Measurements from ENCODE around the gene PIANP. TPM values are rescaled to one million over a fixed set of nuclear protein-coding genes. Genes with fewer than 3 reads are reported as not detected.
A peak's percentile ranks its signal among the peaks of the same experiment; 100 is the strongest.
"Not testable (repeated sequence)": the region's sequence is repeated elsewhere in the genome, so short reads cannot be mapped to it uniquely, and the experiment has no call there.

PIANP gene
- not detected in 2 replicates for total RNA-seq (2014; rRNA removed; shearing (Covaris generic); ENCODE audit: low replicate concordance)

DNA sequence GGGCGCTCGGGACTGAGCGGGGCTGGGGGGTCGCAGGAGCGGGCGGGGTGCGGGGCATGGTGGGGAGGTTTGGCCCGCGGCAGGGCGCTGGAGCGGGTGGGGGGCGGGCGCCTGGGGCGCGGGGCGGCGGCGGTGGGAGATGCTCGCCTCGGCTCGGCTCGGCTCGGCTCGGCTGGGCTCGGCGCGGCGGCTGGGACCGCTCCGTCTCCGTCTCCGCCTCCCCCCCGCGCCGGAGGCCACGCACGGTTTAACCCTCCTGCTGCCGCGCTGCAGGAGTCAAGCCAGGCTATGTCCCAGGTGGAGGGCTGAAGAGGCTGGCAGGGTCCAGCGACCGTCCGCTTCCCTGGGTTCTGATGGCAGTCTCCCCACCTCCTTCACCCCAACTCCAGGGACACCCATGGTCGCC is at the start of gene PIANP:
TSS of gene PIANP (minus strand) at position 170 of the 406 bp plus-strand sequence. CDS start 2,754 bp downstream, outside the sequence.
- Histone ChIP-seq H3K27me3 (peaks cover 35% of the 10 kb centered on the region), H3K9me3 (no peaks in the 10 kb centered on the region), H3K4me3 (peak within 1 kb of the TSS; percentile 33), H3K36me3 (no peaks in the 10 kb centered on the region)
- peak; percentile 26 for DNase-seq

DNA sequence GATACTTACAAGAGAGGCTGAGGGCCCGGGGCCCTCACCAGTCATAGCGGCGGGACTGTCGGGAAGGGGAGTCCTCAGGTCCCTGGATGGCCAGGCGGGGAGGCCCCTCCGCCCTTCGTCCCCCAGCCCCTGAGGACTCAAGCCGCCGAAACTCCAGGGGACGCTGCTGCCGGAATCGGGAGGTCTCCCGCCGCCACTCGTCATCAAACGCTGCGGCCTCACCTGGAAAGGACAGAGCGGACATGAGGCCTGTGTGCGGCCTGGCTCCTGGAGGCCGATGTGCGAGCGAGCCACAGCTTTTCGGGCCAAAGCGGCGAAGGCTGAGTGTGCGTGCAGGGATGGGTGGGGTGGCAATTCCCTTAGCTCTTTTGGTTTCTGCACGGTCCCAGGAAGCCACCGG is 48.1 kb upstream of the PIANP start:
- H3K36me3 ChIP-seq = peaks cover 58% of the 10 kb centered on the region
- H3K9me3 ChIP-seq = no peaks in the 10 kb centered on the region
- no peaks in the 10 kb centered on the region for H3K27me3 ChIP-seq
- H3K4me3 ChIP-seq = no peak overlapping the region
- no peak for DNase-seq

DNA sequence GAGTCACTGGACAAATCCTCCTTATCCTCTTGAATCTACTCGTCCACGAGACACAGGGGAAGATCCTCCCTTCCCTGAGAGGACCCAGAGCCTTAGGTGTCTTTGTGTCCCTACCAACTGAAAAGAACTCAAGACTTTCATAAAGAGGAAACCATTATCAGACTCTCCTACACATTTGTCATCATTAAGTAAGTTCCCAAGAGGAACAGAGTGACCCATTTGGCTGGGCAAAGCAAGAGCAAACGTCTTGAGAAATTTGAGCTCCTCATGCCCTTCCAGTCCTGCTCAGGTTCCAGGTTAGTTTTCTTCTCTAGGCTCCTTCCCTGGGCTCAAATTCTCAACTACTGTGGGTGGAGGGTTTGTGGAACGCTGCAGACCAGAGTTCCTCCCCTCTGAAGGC is 46.6 kb upstream of the PIANP start:
- Histone ChIP-seq H3K9me3 (no peaks in the 10 kb centered on the region), H3K4me3 (no peak overlapping the region), H3K27me3 (no peaks in the 10 kb centered on the region), H3K36me3 (peaks cover 51% of the 10 kb centered on the region)
- no peak for DNase-seq

DNA sequence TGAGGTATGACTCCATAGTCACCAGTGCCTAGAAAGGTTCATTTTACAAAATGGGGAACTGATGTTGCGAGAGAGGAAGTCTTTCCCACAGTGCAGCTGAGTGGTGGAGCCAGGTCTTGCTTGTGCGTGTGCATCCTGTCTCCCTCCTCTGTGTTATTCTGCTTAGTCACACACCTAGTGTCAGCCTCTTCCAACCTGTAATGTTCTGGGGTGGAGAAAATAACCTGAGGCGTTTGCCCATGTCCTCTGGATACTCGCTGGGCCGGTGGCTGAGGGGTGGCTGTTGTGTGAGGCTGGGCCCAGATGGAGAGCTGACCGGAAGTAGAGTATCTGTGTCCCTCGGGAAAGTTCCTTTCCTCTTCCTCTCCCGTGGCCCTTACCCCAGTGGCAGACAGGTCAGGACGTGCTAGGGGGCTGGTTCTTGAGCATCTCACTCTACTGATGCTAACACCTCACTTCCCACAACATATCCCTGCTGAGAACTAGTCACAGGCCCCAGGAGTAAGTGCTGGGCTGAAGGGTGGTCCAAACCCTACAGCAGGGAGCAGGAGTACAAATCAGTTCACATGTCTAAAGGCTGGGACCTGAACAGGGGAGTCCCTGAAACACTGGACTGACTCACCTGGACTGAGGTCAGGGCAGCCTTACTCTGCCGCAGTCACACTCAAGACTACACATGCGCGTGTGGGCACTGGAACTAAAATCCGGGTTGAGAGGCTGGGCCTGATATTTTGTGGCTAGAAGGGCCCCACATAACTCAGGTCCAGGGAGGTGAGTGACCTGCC is 45.3 kb upstream of the PIANP start:
- DNase-seq = no peak
- Histone ChIP-seq H3K36me3 (peaks cover 39% of the 10 kb centered on the region), H3K9me3 (no peaks in the 10 kb centered on the region), H3K27me3 (no peaks in the 10 kb centered on the region), H3K4me3 (no peak overlapping the region)

- DNase-seq, H3K4me3 ChIP-seq, H3K27me3 ChIP-seq, H3K9me3 ChIP-seq: not testable (repeated sequence)
- peaks cover 12% of the 10 kb centered on the region for H3K36me3 ChIP-seq
These were observed 42.7 kb upstream of the PIANP start for GRCh38 chr12:6743300-6743699.

- no peaks in the 10 kb centered on the region for H3K27me3 ChIP-seq
- peaks cover 8% of the 10 kb centered on the region for H3K36me3 ChIP-seq
- H3K4me3 ChIP-seq = no peak overlapping the region
- no peaks in the 10 kb centered on the region for H3K9me3 ChIP-seq
- DNase-seq = no peak
These were observed 42.2 kb upstream of the PIANP start for GRCh38 chr12:6742834-6743233.

- H3K36me3 ChIP-seq, H3K27me3 ChIP-seq, H3K9me3 ChIP-seq, DNase-seq, H3K4me3 ChIP-seq: not testable (repeated sequence)
These were observed 41.5 kb upstream of the PIANP start for GRCh38 chr12:6742080-6742479.

GRCh38 chr12:6736754-6737153 is 36.1 kb upstream of the PIANP start:
- no peak overlapping the region for H3K4me3 ChIP-seq
- peaks cover 7% of the 10 kb centered on the region for H3K36me3 ChIP-seq
- H3K27me3 ChIP-seq = no peaks in the 10 kb centered on the region
- no peaks in the 10 kb centered on the region; the same call in 1 of the 2 replicates for H3K9me3 ChIP-seq
- DNase-seq = no peak

GRCh38 chr12:6735448-6736191 is 35.0 kb upstream of the PIANP start:
- H3K36me3 ChIP-seq = peaks cover 16% of the 10 kb centered on the region
- no peak overlapping the region for H3K4me3 ChIP-seq
- DNase-seq = peak; percentile 36
- H3K9me3 ChIP-seq = no peaks in the 10 kb centered on the region; the same call in 1 of the 2 replicates
- no peaks in the 10 kb centered on the region for H3K27me3 ChIP-seq

- H3K36me3 ChIP-seq = peaks cover 24% of the 10 kb centered on the region
- H3K4me3 ChIP-seq = no peak overlapping the region
- H3K27me3 ChIP-seq = no peaks in the 10 kb centered on the region
- DNase-seq = no peak
- H3K9me3 ChIP-seq = no peaks in the 10 kb centered on the region; the same call in 1 of the 2 replicates
These were observed 34.1 kb upstream of the PIANP start for GRCh38 chr12:6734506-6735387.

GRCh38 chr12:6730169-6730568 is 29.6 kb upstream of the PIANP start:
- H3K27me3 ChIP-seq = no peaks in the 10 kb centered on the region
- peaks cover 33% of the 10 kb centered on the region for H3K36me3 ChIP-seq
- no peak overlapping the region for H3K4me3 ChIP-seq
- DNase-seq = no peak
- no peaks in the 10 kb centered on the region for H3K9me3 ChIP-seq

DNA sequence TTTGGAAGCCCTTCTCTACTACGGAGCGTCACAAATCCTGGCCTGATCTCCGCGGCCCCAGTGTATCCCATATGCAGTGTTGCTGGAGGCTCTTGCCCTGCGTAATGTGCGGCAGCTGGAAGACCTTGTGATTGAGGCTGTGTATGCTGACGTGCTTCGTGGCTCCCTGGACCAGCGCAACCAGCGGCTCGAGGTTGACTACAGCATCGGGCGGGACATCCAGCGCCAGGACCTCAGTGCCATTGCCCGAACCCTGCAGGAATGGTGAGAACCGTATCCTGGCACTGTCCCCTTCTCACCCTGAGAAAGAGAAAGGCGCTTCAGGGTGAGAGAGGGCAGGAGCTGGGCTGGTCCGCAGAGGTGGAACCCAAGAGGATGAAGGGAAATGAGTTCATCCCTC is 28.6 kb upstream of the PIANP start:
- no peaks in the 10 kb centered on the region for H3K27me3 ChIP-seq
- no peak overlapping the region for H3K4me3 ChIP-seq
- DNase-seq = no peak
- peaks cover 33% of the 10 kb centered on the region for H3K36me3 ChIP-seq
- no peaks in the 10 kb centered on the region for H3K9me3 ChIP-seq

- DNase-seq = no peak
- Histone ChIP-seq H3K4me3 (no peak overlapping the region), H3K27me3 (no peaks in the 10 kb centered on the region), H3K9me3 (no peaks in the 10 kb centered on the region), H3K36me3 (peaks cover 21% of the 10 kb centered on the region)
These were observed 24.7 kb upstream of the PIANP start for GRCh38 chr12:6725350-6725749.

DNA sequence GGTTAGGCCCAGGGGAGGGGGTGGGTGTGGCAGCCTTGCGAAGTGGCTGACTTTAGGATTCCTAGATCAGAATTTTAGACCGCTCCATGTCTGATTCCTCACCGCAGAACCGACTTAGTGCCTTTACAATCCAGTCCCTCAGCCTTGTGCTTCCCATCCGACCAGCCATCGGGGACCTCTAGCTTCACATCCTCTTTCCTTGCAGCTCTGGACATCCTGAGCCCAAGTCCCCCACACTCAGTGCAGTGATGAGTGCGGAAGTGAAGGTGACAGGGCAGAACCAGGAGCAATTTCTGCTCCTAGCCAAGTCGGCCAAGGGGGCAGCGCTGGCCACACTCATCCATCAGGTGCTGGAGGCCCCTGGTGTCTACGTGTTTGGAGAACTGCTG is 23.8 kb upstream of the PIANP start:
- Histone ChIP-seq H3K9me3 (no peaks in the 10 kb centered on the region), H3K4me3 (peak overlapping the region; percentile 67), H3K27me3 (no peaks in the 10 kb centered on the region), H3K36me3 (peaks cover 13% of the 10 kb centered on the region)
- DNase-seq = peak; percentile 15

- Histone ChIP-seq H3K27me3 (no peaks in the 10 kb centered on the region), H3K4me3 (peak within 1 kb of the TSS; percentile 67), H3K36me3 (peaks cover 13% of the 10 kb centered on the region), H3K9me3 (no peaks in the 10 kb centered on the region)
- peak; percentile 99 for DNase-seq
These were observed 23.2 kb upstream of the PIANP start, which contains the start of gene COPS7A for GRCh38 chr12:6723607-6724408. COPS7A (plus strand) TSS chr12:6724046; CDS start chr12:6724657, 611 bp downstream.

DNA sequence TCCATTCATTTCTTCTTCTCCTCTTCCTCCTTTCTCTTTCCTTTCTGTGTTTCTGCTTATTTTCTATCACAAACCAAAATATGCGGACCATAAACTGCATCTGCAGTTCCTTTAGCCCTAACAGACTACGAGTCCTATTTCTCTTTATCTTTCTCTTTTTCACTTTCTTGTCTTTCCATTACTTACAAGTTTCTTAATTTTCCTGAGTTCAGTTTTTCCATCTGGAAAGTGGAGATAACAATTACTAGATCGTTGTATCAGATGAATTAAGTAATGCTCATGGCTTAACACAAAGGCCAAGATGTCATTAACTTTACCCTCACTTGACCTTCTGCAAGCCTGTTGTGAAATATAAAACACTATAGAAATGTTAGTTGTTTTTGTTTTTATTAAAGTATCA is 22.2 kb upstream of the PIANP start:
- Histone ChIP-seq H3K4me3 (peak overlapping the region; percentile 67), H3K36me3 (peaks cover 6% of the 10 kb centered on the region; the same call in 1 of the 2 replicates), H3K27me3 (no peaks in the 10 kb centered on the region), H3K9me3 (no peaks in the 10 kb centered on the region)
- no peak for DNase-seq
